GM21526 (cell line): ENCODE results near the gene FOXC1.

ENCODE experiments used
- ATAC-seq: cut with Tn5 transposase; IDR thresholded peaks from one replicate; pipeline ENCODE4 v1.9.1; 2021; ENCODE audit warnings: moderate library complexity; ENCODE audit not compliant: unreplicated experiment, low FRiP score

The FOXC1 gene

GRCh38 chr6:1584146-1584545 lies 25.6 kb upstream of the FOXC1 start:
- ATAC-seq, result no peak

GRCh38 chr6:1584996-1585668 lies 24.6 kb upstream of the FOXC1 start:
- ATAC-seq, result no peak

- ATAC-seq, result no peak
Measured at GRCh38 chr6:1585669-1586049, 24.1 kb upstream of the FOXC1 start.

GRCh38 chr6:1586256-1586655 lies 23.5 kb upstream of the FOXC1 start:
- ATAC-seq, result no peak

GRCh38 chr6:1586861-1587450 lies 22.8 kb upstream of the FOXC1 start:
- ATAC-seq, result no peak

- no peak for ATAC-seq
Measured at GRCh38 chr6:1587546-1587945, 22.2 kb upstream of the FOXC1 start.

- ATAC-seq, result no peak
Measured at GRCh38 chr6:1587977-1588376, 21.7 kb upstream of the FOXC1 start.

GRCh38 chr6:1589208-1589607 lies 20.5 kb upstream of the FOXC1 start:
- ATAC-seq, result no peak

GRCh38 chr6:1590580-1590979 lies 19.1 kb upstream of the FOXC1 start:
- no peak for ATAC-seq

- no peak for ATAC-seq
Measured at GRCh38 chr6:1591243-1591642, 18.5 kb upstream of the FOXC1 start.

- no peak for ATAC-seq
Measured at GRCh38 chr6:1591926-1592325, 17.8 kb upstream of the FOXC1 start.

- no peak for ATAC-seq
Measured at GRCh38 chr6:1592852-1593251, 16.9 kb upstream of the FOXC1 start.

- no peak for ATAC-seq
Measured at GRCh38 chr6:1593286-1593957, 16.3 kb upstream of the FOXC1 start.

GRCh38 chr6:1593958-1594314 lies 15.8 kb upstream of the FOXC1 start:
- ATAC-seq, result no peak

GRCh38 chr6:1594445-1595200 lies 15.1 kb upstream of the FOXC1 start:
- no peak for ATAC-seq

GRCh38 chr6:1595271-1596087 lies 14.2 kb upstream of the FOXC1 start:
- ATAC-seq, result no peak

GRCh38 chr6:1596088-1596852 lies 13.4 kb upstream of the FOXC1 start:
- ATAC-seq, result no peak

- no peak for ATAC-seq
Measured at GRCh38 chr6:1597121-1597744, 12.5 kb upstream of the FOXC1 start.

GRCh38 chr6:1597924-1598323 lies 11.8 kb upstream of the FOXC1 start:
- ATAC-seq, result no peak
